Fibroblast of lung (primary cell): ENCODE data around the gene TMEM150A.

Experiments used
- EZH2 ChIP-seq: IDR thresholded peaks from 2 replicates; pipeline ENCODE4 v1.5.1; 2012; ENCODE audit warnings: low read length, control low read depth, mild to moderate bottlenecking; ENCODE audit errors: missing control alignments
- TF ChIP-seq, protein P1 (sequence below), 2 donors: IDR thresholded peaks in 1 of 2; conservative IDR thresholded peaks in 1 of 2; 1 replicate in 1 of 2; 2 replicates in 1 of 2; pipeline ENCODE4 v1.5.1; 2011 to 2012; ENCODE audit warnings: low read length in 2 of 2, control low read depth in 1 of 2, inconsistent platforms in 1 of 2, low read depth in 1 of 2, mild to moderate bottlenecking in 1 of 2

DNA sequence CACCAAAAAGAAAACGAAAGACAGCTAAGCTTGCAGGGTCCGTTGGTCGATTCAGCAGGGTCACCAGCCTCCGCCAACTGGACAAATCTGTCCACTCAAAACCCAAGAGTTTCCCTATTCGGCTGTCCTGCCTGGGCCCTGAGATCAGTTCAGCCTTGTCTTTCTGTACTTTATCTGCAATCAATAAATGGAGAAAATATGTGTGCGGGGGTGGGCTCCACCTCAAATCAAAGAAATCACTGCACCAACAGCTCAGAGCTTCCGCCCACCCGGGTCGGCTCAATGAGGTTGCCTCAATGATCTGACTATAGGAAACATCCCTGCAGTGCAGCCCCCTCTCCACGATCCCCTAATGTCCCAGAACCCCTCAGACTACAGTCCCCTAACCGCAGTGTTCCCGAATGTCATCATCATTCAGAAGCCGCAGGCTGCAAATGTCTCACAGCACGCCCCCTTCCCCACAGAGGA, 41.7 kb downstream of the TMEM150A start:
- TF ChIP-seq, protein P1, sequence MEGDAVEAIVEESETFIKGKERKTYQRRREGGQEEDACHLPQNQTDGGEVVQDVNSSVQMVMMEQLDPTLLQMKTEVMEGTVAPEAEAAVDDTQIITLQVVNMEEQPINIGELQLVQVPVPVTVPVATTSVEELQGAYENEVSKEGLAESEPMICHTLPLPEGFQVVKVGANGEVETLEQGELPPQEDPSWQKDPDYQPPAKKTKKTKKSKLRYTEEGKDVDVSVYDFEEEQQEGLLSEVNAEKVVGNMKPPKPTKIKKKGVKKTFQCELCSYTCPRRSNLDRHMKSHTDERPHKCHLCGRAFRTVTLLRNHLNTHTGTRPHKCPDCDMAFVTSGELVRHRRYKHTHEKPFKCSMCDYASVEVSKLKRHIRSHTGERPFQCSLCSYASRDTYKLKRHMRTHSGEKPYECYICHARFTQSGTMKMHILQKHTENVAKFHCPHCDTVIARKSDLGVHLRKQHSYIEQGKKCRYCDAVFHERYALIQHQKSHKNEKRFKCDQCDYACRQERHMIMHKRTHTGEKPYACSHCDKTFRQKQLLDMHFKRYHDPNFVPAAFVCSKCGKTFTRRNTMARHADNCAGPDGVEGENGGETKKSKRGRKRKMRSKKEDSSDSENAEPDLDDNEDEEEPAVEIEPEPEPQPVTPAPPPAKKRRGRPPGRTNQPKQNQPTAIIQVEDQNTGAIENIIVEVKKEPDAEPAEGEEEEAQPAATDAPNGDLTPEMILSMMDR (conservative IDR thresholded peaks at IDR 0.05 in 1 of 2, IDR thresholded peaks at IDR 0.05 in 1 of 2; ENCODE audit: low read depth in 1 of 2, low read length in 2 of 2): no peak
- no peak for TF ChIP-seq EZH2
